Spleen (tissue), 7 donors: ENCODE data around the gene TDRD9.

ENCODE experiments used
- POLR2AphosphoS5 ChIP-seq, 3 donors: sonication (generic); formaldehyde crosslinking; IDR thresholded peaks; one replicate each; pipeline ENCODE4 v1.5.1; 2017; ENCODE audit warnings: antibody characterized with exemption in 3 of 3
- TF ChIP-seq, protein P1 (sequence below), 11 experiments: fragments of 200-600 bp in 7 of 11; fragments of 450-650 bp in 4 of 11; sonication (generic) in 4 of 11; IDR thresholded peaks in 8 of 11; conservative IDR thresholded peaks in 3 of 11; 1 replicate in 7 of 11; 2 replicates in 4 of 11; pipeline versions ENCODE4 v1.4.0 to v1.8.0; 2016 to 2021; ENCODE audit warnings: antibody characterized with exemption in 11 of 11, inconsistent platforms in 4 of 11, mild to moderate bottlenecking in 1 of 11
- donor health status: DM: no; HTN: no; CAD: no; lungs with moderate emphysema.
- donor health status: DM: no; HTN: no; CAD: no.
- donor health status: DM: no; HTN: no; CAD: no.

DNA sequence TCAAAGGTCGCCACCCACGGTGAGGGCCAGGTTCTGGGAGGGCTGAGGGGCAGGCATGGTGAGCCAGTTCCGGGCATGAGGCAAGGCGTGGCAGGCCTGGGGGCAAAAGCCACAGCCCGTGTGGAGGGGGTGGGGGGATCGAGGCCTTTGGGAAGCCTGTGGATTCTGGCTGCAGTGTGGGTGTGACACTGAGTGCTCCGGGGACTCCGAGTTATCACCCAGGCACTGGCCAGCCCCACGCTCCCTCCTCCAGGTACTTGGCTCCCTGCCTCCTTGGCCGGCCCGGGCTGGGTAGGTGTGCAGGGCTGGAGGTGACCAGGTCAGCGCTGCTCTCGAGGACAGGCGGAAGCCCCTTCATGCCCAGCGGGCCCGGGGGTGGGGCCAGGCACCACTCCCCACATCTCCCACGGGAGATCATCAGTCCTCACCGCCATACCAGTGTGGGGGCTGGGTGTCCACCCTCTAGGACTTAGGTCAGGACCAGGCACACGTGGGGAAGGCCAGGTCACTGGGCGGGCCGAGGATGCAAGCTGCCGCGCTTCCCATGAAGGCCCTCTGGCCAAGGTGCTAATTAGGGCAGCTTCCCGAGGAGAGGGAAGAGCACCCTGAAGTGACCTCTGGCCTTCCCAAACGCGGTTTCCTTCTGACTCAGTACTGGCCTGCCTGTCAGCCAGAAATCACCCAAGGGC is 34.1 kb upstream of the TDRD9 start:
- TF ChIP-seq POLR2AphosphoS5 (IDR thresholded peaks at IDR 0.05), result no peak
- TF ChIP-seq, protein P1, sequence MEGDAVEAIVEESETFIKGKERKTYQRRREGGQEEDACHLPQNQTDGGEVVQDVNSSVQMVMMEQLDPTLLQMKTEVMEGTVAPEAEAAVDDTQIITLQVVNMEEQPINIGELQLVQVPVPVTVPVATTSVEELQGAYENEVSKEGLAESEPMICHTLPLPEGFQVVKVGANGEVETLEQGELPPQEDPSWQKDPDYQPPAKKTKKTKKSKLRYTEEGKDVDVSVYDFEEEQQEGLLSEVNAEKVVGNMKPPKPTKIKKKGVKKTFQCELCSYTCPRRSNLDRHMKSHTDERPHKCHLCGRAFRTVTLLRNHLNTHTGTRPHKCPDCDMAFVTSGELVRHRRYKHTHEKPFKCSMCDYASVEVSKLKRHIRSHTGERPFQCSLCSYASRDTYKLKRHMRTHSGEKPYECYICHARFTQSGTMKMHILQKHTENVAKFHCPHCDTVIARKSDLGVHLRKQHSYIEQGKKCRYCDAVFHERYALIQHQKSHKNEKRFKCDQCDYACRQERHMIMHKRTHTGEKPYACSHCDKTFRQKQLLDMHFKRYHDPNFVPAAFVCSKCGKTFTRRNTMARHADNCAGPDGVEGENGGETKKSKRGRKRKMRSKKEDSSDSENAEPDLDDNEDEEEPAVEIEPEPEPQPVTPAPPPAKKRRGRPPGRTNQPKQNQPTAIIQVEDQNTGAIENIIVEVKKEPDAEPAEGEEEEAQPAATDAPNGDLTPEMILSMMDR (IDR thresholded peaks at IDR 0.05 in 8 of 11, conservative IDR thresholded peaks at IDR 0.05 in 3 of 11), result no peak
